Measurements from ENCODE around the gene MBD6. TPM values are rescaled to one million over a fixed set of nuclear protein-coding genes. Genes with fewer than 3 reads are reported as not detected.

Gene MBD6
- polyA plus RNA-seq, 1 donor (not counting 4 experiments of a cell fraction or from before 2014, with no cell fraction given), result 1.8 TPM

- dilution Hi-C loops (cut with MboI; ENCODE audit: extremely low pct_ligation_motif_present, low sequenced_read_pairs), result no loop called here
- Histone ChIP-seq H3K9ac (ENCODE audit: control insufficient read depth, extremely low read depth, insufficient read depth, low read length) (no peak overlapping the region), H3K79me2 (ENCODE audit: control insufficient read depth, insufficient read depth, low read length) (peaks cover under 1% of the 10 kb centered on the region), H3K9me3 (ENCODE audit: control insufficient read depth, low read depth, low read length) (no peaks in the 10 kb centered on the region), H3K4me3 (ENCODE audit: control insufficient read depth in 2 of 3, extremely low read depth in 1 of 3, insufficient read depth in 2 of 3, low read depth in 1 of 3, low read length in 3 of 3) (no peak overlapping the region), H3K4me2 (ENCODE audit: control insufficient read depth, extremely low read depth, insufficient read depth, low read depth, low read length) (no peak overlapping the region), H4K20me1 (ENCODE audit: control insufficient read depth, extremely low read depth, insufficient read depth, low read length) (no peaks in the 10 kb centered on the region), H2AFZ (ENCODE audit: control insufficient read depth, low read length) (no peak overlapping the region), H3K9me1 (ENCODE audit: control insufficient read depth, extremely low read depth, insufficient read depth, low read length) (no peaks in the 10 kb centered on the region), H3K27ac (ENCODE audit: control insufficient read depth, insufficient read depth, low read length) (no peak overlapping the region), H3K36me3 (ENCODE audit: control insufficient read depth in 2 of 2, extremely low read depth in 1 of 2, insufficient read depth in 2 of 2, low read length in 2 of 2) (peaks cover 48 to 55% of the 10 kb centered on the region in 2 experiments), H3K27me3 (ENCODE audit: control insufficient read depth, extremely low read depth, insufficient read depth, low read length) (no peaks in the 10 kb centered on the region), H3K4me1 (ENCODE audit: control insufficient read depth, extremely low read depth, insufficient read depth, low read length) (no peaks in the 10 kb centered on the region)
- no peak for DNase-seq (ENCODE audit: low read depth, low spot score)
- FAIRE-seq, result no peak
- TF ChIP-seq EZH2 (IDR thresholded peaks at IDR 0.05; ENCODE audit: low read length), result no peak
- no peak for TF ChIP-seq CTCF (optimal IDR thresholded peaks at IDR 0.05 in 1 of 3, IDR thresholded peaks at IDR 0.05 in 1 of 3, conservative IDR thresholded peaks at IDR 0.05 in 1 of 3; ENCODE audit: extremely low read depth in 1 of 3, insufficient read depth in 2 of 3, low read length in 3 of 3)
Observed at GRCh38 chr12:57530396-57531142, 7.9 kb downstream of the MBD6 start.

GRCh38 chr12:57531836-57532235 is 9.2 kb downstream of the MBD6 start:
- dilution Hi-C loops (cut with MboI; ENCODE audit: extremely low pct_ligation_motif_present, low sequenced_read_pairs), result no loop called here
- no peak overlapping the region for H2AFZ ChIP-seq (ENCODE audit: control insufficient read depth, low read length)
- no peak for TF ChIP-seq EZH2 (IDR thresholded peaks at IDR 0.05; ENCODE audit: low read length)
- no peaks in the 10 kb centered on the region for H3K27me3 ChIP-seq (ENCODE audit: control insufficient read depth, extremely low read depth, insufficient read depth, low read length)
- peaks cover 49 to 51% of the 10 kb centered on the region in 2 experiments for H3K36me3 ChIP-seq (ENCODE audit: control insufficient read depth in 2 of 2, extremely low read depth in 1 of 2, insufficient read depth in 2 of 2, low read length in 2 of 2)
- FAIRE-seq (no peak), DNase-seq (ENCODE audit: low read depth, low spot score) (no peak)
- no peaks in the 10 kb centered on the region for H3K4me1 ChIP-seq (ENCODE audit: control insufficient read depth, extremely low read depth, insufficient read depth, low read length)
- H3K27ac ChIP-seq (ENCODE audit: control insufficient read depth, insufficient read depth, low read length), result no peak overlapping the region
- no peaks in the 10 kb centered on the region for H4K20me1 ChIP-seq (ENCODE audit: control insufficient read depth, extremely low read depth, insufficient read depth, low read length)
- no peak overlapping the region for H3K4me2 ChIP-seq (ENCODE audit: control insufficient read depth, extremely low read depth, insufficient read depth, low read depth, low read length)
- H3K9me1 ChIP-seq (ENCODE audit: control insufficient read depth, extremely low read depth, insufficient read depth, low read length), result no peaks in the 10 kb centered on the region
- H3K9ac ChIP-seq (ENCODE audit: control insufficient read depth, extremely low read depth, insufficient read depth, low read length), result no peak overlapping the region
- H3K4me3 ChIP-seq (ENCODE audit: control insufficient read depth in 2 of 3, extremely low read depth in 1 of 3, insufficient read depth in 2 of 3, low read depth in 1 of 3, low read length in 3 of 3), result no peak overlapping the region
- no peaks in the 10 kb centered on the region for H3K9me3 ChIP-seq (ENCODE audit: control insufficient read depth, low read depth, low read length)
- no peaks in the 10 kb centered on the region for H3K79me2 ChIP-seq (ENCODE audit: control insufficient read depth, insufficient read depth, low read length)

Measured in keratinocyte (primary cell).